Mesendoderm (in vitro differentiated cells): ENCODE measurements around the gene PRKAR2B.
"Not testable (repeated sequence)": the region's sequence is repeated elsewhere in the genome, so short reads cannot be mapped to it uniquely, and the experiment has no call there.

Experiments used
- DNase-seq: peaks from one replicate; pipeline ENCODE4 v3.0.0; 2013
- H2AK5ac ChIP-seq: 2 replicates; pipeline ENCODE4 v1.6.1; 2013; ENCODE audit warnings: low read length, inconsistent platforms
- H2BK120ac ChIP-seq: 2 replicates; pipeline ENCODE4 v1.6.1; 2013; ENCODE audit warnings: low read depth, mild to moderate bottlenecking, low read length, moderate library complexity, mixed read lengths
- H2BK15ac ChIP-seq: replicated peaks from 2 replicates; pipeline ENCODE4 v1.6.1; 2013; ENCODE audit warnings: low read depth, mild to moderate bottlenecking, moderate library complexity
- H2BK5ac ChIP-seq: 2 replicates; pipeline ENCODE4 v1.6.1; 2013; ENCODE audit warnings: low read length, inconsistent platforms
- H3K18ac ChIP-seq: 2 replicates; pipeline ENCODE4 v1.6.1; 2013; ENCODE audit warnings: mild to moderate bottlenecking, low read length, mixed read lengths
- H3K23ac ChIP-seq: one replicate; pipeline ENCODE4 v1.6.1; 2013; ENCODE audit warnings: low read length
- H3K27ac ChIP-seq: 2 replicates; pipeline ENCODE4 v1.5.1; 2013; ENCODE audit warnings: low read depth, mild to moderate bottlenecking, inconsistent platforms, low read length, moderate library complexity
- H3K27me3 ChIP-seq: 2 replicates; pipeline ENCODE4 v1.6.1; 2013; ENCODE audit warnings: low read length, control low read depth, mild to moderate bottlenecking, inconsistent platforms; ENCODE audit not compliant: insufficient read depth, poor library complexity
- H3K36me3 ChIP-seq: 2 replicates; pipeline ENCODE4 v1.6.1; 2013; ENCODE audit warnings: low read length, inconsistent platforms; ENCODE audit not compliant: control insufficient read depth, insufficient read depth
- H3K4ac ChIP-seq: one replicate; pipeline ENCODE4 v1.6.1; 2013; ENCODE audit warnings: low read depth, mild to moderate bottlenecking, low read length, moderate library complexity
- H3K4me1 ChIP-seq: 2 replicates; pipeline ENCODE4 v1.6.1; 2013; ENCODE audit warnings: low read depth, low read length, inconsistent platforms; ENCODE audit not compliant: control insufficient read depth
- H3K4me2 ChIP-seq: 2 replicates; pipeline ENCODE4 v1.6.1; 2013; ENCODE audit warnings: low read length
- H3K4me3 ChIP-seq: 2 replicates; pipeline ENCODE4 v1.5.1; 2013; ENCODE audit warnings: mild to moderate bottlenecking, low read length
- H3K56ac ChIP-seq: one replicate; pipeline ENCODE4 v1.6.1; 2013; ENCODE audit warnings: low read length
- H3K79me1 ChIP-seq: 2 replicates; pipeline ENCODE4 v1.6.1; 2013; ENCODE audit warnings: low read length, inconsistent platforms
- H3K79me2 ChIP-seq: 2 replicates; pipeline ENCODE4 v1.6.1; 2013; ENCODE audit warnings: mild to moderate bottlenecking, low read length; ENCODE audit not compliant: control insufficient read depth, insufficient read depth
- H3K9ac ChIP-seq: 2 replicates; pipeline ENCODE4 v1.6.1; 2013; ENCODE audit warnings: low read length, inconsistent platforms
- H4K5ac ChIP-seq: one replicate; pipeline ENCODE4 v1.6.1; 2013; ENCODE audit warnings: low read length
- H4K8ac ChIP-seq: one replicate; pipeline ENCODE4 v1.6.1; 2013; ENCODE audit warnings: low read depth, mild to moderate bottlenecking, control low read depth, low read length, moderate library complexity
- whole genome bisulfite sequencing: extraction: QIAGEN DNeasy Blood & Tissue Kit; methylation state at CpG from one replicate; pipeline ENCODE4 v1.1.7; 2013; ENCODE audit warnings: low lambda C conversion rate, missing lambda C conversion rate; ENCODE audit not compliant: insufficient coverage; ENCODE audit errors: extremely low coverage; 5-methylcytosine and 5-hydroxymethylcytosine counted together

The PRKAR2B gene

DNA sequence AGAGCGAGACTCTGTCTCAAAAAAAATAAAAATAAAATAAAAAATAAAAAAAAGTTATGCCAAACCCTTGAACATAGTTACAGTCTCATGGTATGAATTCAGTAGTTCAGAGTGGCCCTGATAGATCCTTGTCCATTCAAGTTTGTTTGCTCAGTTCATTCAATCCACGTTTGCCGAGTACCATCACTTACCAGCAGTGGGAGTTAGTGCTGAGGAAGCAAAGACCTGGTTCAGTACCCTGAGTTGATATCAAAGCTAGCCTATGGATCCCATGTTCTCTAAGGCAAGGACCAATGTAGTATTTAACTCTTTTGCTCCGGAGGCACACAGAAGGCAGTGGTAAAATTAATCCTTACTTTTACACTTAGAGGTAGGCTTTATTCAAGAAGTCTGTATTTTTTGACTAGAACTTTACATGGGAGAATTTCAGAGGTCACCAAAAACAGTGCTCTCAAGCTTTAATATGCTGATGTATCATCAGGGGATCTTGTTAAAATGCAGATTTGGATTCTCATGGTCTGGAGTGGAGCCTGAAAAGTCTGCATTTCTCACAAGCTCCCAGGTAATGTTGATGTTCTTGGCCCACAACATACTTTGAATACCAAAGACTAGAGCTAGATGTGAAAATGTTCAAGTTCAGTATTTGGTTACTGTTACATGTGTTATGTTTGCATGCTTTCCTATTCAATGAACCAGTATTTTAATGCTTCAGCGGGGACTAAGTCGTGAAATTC lies 86.1 kb downstream of the PRKAR2B start:
- no CpG with 5 or more reads among the region's 6 CpGs for WGBS
- no peak overlapping the region for H4K8ac ChIP-seq
- H3K27ac ChIP-seq: no peak overlapping the region
- no peak overlapping the region for H2AK5ac ChIP-seq
- no peaks in the 10 kb centered on the region for H3K27me3 ChIP-seq
- no peak overlapping the region for H2BK15ac ChIP-seq
- no peak overlapping the region for H3K4ac ChIP-seq
- H3K4me2 ChIP-seq: no peak overlapping the region
- no peak overlapping the region for H4K5ac ChIP-seq
- no peaks in the 10 kb centered on the region for H3K79me2 ChIP-seq
- H3K9ac ChIP-seq: no peak overlapping the region
- H3K4me3 ChIP-seq: no peak overlapping the region
- H3K79me1 ChIP-seq: no peaks in the 10 kb centered on the region
- no peak overlapping the region for H3K18ac ChIP-seq
- no peak overlapping the region for H3K56ac ChIP-seq
- H3K23ac ChIP-seq: no peak overlapping the region
- no peak overlapping the region for H2BK120ac ChIP-seq
- no peaks in the 10 kb centered on the region for H3K36me3 ChIP-seq
- no peak overlapping the region for H2BK5ac ChIP-seq
- peak; percentile 63 for DNase-seq
- H3K4me1 ChIP-seq: peaks cover 2% of the 10 kb centered on the region

DNA sequence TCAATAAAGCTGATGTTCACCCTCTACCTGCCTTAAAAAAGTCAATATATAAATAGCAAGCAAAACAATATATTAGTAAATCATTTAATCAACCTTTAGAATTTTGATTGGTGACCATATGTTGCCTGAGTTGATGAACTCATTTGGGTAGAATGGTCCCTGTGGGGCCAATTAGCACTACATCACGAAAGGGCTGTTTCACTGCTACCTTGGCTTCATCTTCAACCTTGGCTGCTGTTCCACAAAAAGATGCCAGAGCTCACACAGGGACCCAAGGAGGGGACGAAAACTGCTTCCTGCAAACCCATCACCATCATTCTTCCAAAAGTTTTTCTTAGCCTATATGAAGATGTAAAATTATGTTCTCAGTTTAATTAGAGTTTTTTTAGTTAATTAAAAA lies 88.9 kb downstream of the PRKAR2B start:
- Histone ChIP-seq H3K4me3 (no peak overlapping the region), H3K4me2 (no peak overlapping the region), H2BK120ac (no peak overlapping the region), H3K79me2 (no peaks in the 10 kb centered on the region), H3K9ac (no peak overlapping the region), H3K27me3 (no peaks in the 10 kb centered on the region), H3K18ac (no peak overlapping the region), H3K27ac (no peak overlapping the region), H4K8ac (no peak overlapping the region), H2AK5ac (no peak overlapping the region), H3K4ac (no peak overlapping the region), H2BK15ac (no peak overlapping the region), H3K4me1 (peaks cover 2% of the 10 kb centered on the region), H3K23ac (no peak overlapping the region), H2BK5ac (no peak overlapping the region), H4K5ac (no peak overlapping the region), H3K79me1 (no peaks in the 10 kb centered on the region), H3K56ac (no peak overlapping the region), H3K36me3 (no peaks in the 10 kb centered on the region)
- no CpG with 5 or more reads among the region's 2 CpGs for WGBS
- no peak for DNase-seq

DNA sequence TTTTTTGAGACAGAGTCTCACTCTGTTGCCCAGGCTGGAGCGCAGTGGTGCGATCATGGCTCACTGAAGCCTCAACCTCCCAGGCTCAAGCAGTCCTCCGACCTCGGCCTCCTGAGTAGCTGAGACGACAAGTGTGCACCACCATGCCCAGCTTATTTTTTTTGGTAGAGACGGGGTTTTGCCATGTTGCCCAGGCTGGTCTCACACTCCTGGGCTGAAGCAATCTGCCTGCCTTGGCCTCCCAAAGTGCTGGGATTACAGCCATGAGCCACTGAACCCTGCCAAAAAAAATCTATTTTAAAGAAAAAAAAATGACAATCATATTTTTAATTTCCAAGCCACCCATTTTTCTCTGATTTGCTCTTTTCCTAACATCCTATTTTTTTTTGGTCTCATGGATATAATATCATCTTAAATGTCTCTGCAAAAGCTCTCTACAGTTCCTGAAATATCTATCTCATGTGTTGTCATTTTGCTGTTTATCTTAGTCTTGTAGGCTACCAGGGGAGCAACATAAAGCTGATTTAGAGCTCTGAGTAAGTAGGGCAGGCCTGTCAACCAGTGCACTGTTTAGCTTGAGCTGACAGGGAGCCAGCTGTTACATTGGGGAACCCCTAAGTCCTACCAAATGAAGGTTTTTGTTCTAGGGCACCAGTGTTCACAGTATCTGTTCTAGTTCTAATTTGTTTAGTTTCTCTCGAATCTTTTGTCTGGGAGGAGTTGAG lies 94.4 kb downstream of the PRKAR2B start:
- no peak overlapping the region for H3K56ac ChIP-seq
- H2AK5ac ChIP-seq: no peak overlapping the region
- no peak overlapping the region for H3K23ac ChIP-seq
- H3K36me3 ChIP-seq: no peaks in the 10 kb centered on the region
- H3K4me2 ChIP-seq: no peak overlapping the region
- no CpG with 5 or more reads among the region's 7 CpGs for WGBS
- no peak overlapping the region for H2BK15ac ChIP-seq
- H3K79me2 ChIP-seq: no peaks in the 10 kb centered on the region
- H3K27ac ChIP-seq: no peak overlapping the region
- no peak for DNase-seq
- H3K18ac ChIP-seq: no peak overlapping the region
- no peaks in the 10 kb centered on the region for H3K27me3 ChIP-seq
- H2BK120ac ChIP-seq: no peak overlapping the region
- no peak overlapping the region for H3K9ac ChIP-seq
- no peak overlapping the region for H4K8ac ChIP-seq
- H4K5ac ChIP-seq: no peak overlapping the region
- no peaks in the 10 kb centered on the region for H3K79me1 ChIP-seq
- no peak overlapping the region for H3K4me3 ChIP-seq
- no peaks in the 10 kb centered on the region for H3K4me1 ChIP-seq
- no peak overlapping the region for H3K4ac ChIP-seq
- H2BK5ac ChIP-seq: no peak overlapping the region

- H2BK15ac ChIP-seq, H3K79me1 ChIP-seq, H4K5ac ChIP-seq, H2BK120ac ChIP-seq, H2AK5ac ChIP-seq, H3K4me1 ChIP-seq, H3K23ac ChIP-seq, H3K79me2 ChIP-seq, H4K8ac ChIP-seq, H3K9ac ChIP-seq, H3K4ac ChIP-seq, DNase-seq, H3K4me2 ChIP-seq, H3K27ac ChIP-seq, H3K36me3 ChIP-seq, H3K56ac ChIP-seq, H2BK5ac ChIP-seq, H3K4me3 ChIP-seq, H3K27me3 ChIP-seq, H3K18ac ChIP-seq: not testable (repeated sequence)
- WGBS: no CpG with 5 or more reads among the region's 5 CpGs
Measured at GRCh38 chr7:107143875-107144274, 99.4 kb downstream of the PRKAR2B start.

GRCh38 chr7:107145067-107145838 lies 100.7 kb downstream of the PRKAR2B start:
- H3K9ac ChIP-seq: no peak overlapping the region
- no peak overlapping the region for H2BK15ac ChIP-seq
- H3K4me1 ChIP-seq: no peaks in the 10 kb centered on the region
- H3K79me1 ChIP-seq: no peaks in the 10 kb centered on the region
- no peak for DNase-seq
- H3K79me2 ChIP-seq: no peaks in the 10 kb centered on the region
- H3K18ac ChIP-seq: no peak overlapping the region
- no peak overlapping the region for H3K4me2 ChIP-seq
- H2BK120ac ChIP-seq: no peak overlapping the region
- H3K36me3 ChIP-seq: no peaks in the 10 kb centered on the region
- H4K8ac ChIP-seq: no peak overlapping the region
- no peak overlapping the region for H3K23ac ChIP-seq
- H4K5ac ChIP-seq: no peak overlapping the region
- H3K4ac ChIP-seq: no peak overlapping the region
- WGBS: no CpG with 5 or more reads among the region's 4 CpGs
- no peak overlapping the region for H3K56ac ChIP-seq
- no peak overlapping the region for H2AK5ac ChIP-seq
- no peak overlapping the region for H3K27ac ChIP-seq
- no peak overlapping the region for H3K4me3 ChIP-seq
- H3K27me3 ChIP-seq: no peaks in the 10 kb centered on the region
- H2BK5ac ChIP-seq: no peak overlapping the region
